Spleen (tissue), 11 donors: ENCODE data around the gene KBTBD3. TPM values are rescaled to one million over a fixed set of nuclear protein-coding genes. Genes with fewer than 3 reads are reported as not detected.

Source experiments
- DNase-seq: peaks from one replicate; pipeline ENCODE4 v3.0.0-alpha.2; 2020
- H3K27ac ChIP-seq, 8 donors: fragments of 200-600 bp; sonication (generic) in 7 of 8; 1 replicate in 4 of 8; 2 replicates in 4 of 8; pipeline versions ENCODE4 v1.5.0 to v1.8.0; 2016 to 2021; ENCODE audit warnings: inconsistent platforms in 4 of 8, mild to moderate bottlenecking in 4 of 8, moderate library complexity in 1 of 8
- H3K27me3 ChIP-seq, 7 donors: fragments of 200-600 bp; sonication (generic) in 6 of 7; replicated peaks in 1 of 7; 1 replicate in 4 of 7; 2 replicates in 3 of 7; pipeline versions ENCODE4 v1.5.0 to v1.8.0; 2016 to 2021; ENCODE audit warnings: inconsistent platforms in 3 of 7, mild to moderate bottlenecking in 1 of 7
- H3K36me3 ChIP-seq, 6 donors: fragments of 200-600 bp; sonication (generic) in 5 of 6; 1 replicate in 4 of 6; 2 replicates in 2 of 6; pipeline versions ENCODE4 v1.5.0 to v1.8.0; 2016 to 2021; ENCODE audit warnings: inconsistent platforms in 2 of 6
- H3K4me1 ChIP-seq, 6 donors: fragments of 200-600 bp; sonication (generic) in 5 of 6; 1 replicate in 3 of 6; 2 replicates in 3 of 6; pipeline versions ENCODE4 v1.5.0 to v1.8.0; 2016 to 2021; ENCODE audit warnings: inconsistent platforms in 3 of 6
- H3K4me3 ChIP-seq, 8 donors: fragments of 200-600 bp; sonication (generic) in 7 of 8; 1 replicate in 4 of 8; 2 replicates in 4 of 8; pipeline versions ENCODE4 v1.5.0 to v1.8.0; 2016 to 2021; ENCODE audit warnings: inconsistent platforms in 4 of 8, mild to moderate bottlenecking in 4 of 8, moderate library complexity in 2 of 8
- H3K9me3 ChIP-seq, 8 donors: fragments of 200-600 bp; sonication (generic) in 7 of 8; 1 replicate in 4 of 8; 2 replicates in 4 of 8; pipeline versions ENCODE4 v1.5.0 to v1.8.0; 2016 to 2021; ENCODE audit warnings: inconsistent platforms in 4 of 8
- CTCF ChIP-seq, 11 experiments: fragments of 200-600 bp in 7 of 11; fragments of 450-650 bp in 4 of 11; sonication (generic) in 4 of 11; IDR thresholded peaks in 8 of 11; conservative IDR thresholded peaks in 3 of 11; 1 replicate in 7 of 11; 2 replicates in 4 of 11; pipeline versions ENCODE4 v1.4.0 to v1.8.0; 2016 to 2021; ENCODE audit warnings: antibody characterized with exemption in 11 of 11, inconsistent platforms in 4 of 11, mild to moderate bottlenecking in 1 of 11
- POLR2A ChIP-seq, 3 donors: fragments of 450-650 bp; IDR thresholded peaks; one replicate each; pipeline ENCODE4 v1.5.1; 2017; ENCODE audit warnings: antibody characterized with exemption in 3 of 3, mild to moderate bottlenecking in 1 of 3
- POLR2AphosphoS5 ChIP-seq, 3 donors: sonication (generic); formaldehyde crosslinking; IDR thresholded peaks; one replicate each; pipeline ENCODE4 v1.5.1; 2017; ENCODE audit warnings: antibody characterized with exemption in 3 of 3
- WGBS, 5 donors: extraction: QIAGEN DNeasy Blood & Tissue Kit in 3 of 5; methylation state at CpG; one replicate each; pipeline versions ENCODE4 v1.1.5 to v1.1.7; 2013 to 2018; 5-methylcytosine and 5-hydroxymethylcytosine counted together
- intact Hi-C: fragments of 100-400 bp; cut with DNase I; formaldehyde crosslinking; loops from one replicate; pipeline ENCODE4 v1.15.0; 2023; ENCODE audit warnings: low total_unique reads
- polyA plus RNA-seq, 3 donors: library from polyadenylated mRNA; stranded (reverse); fragments of 200-250 nt; gene quantifications; one replicate each; pipeline ENCODE4 v1.2.1, GENCODE V29; 2013
- total RNA-seq, 7 donors: library from RNA; depleted of rRNA in 3 of 7; stranded (reverse); fragments of >200 nt in 3 of 7; fragmentation: NEBNext Ultra II Directional in 4 of 7; extraction: Animal tissue kit (Norgen Biotek cat#: 25700) in 4 of 7; gene quantifications; one replicate each; pipeline versions ENCODE4 v1.1.0 to v1.2.1, GENCODE V29; 2016 to 2021
- donor health status: healthy with polysubstance abuse.
- donor health status: DM: no; HTN: no; CAD: no; lungs with moderate emphysema.
- donor health status: DM: no; HTN: no; CAD: no.
- donor health status: Bipolar disorder and iron deficiency.
- donor health status: healthy.
- donor health status: DM: no; HTN: no; CAD: no.
- donor health status: DM: yes; HTN: yes; CAD: no.

Gene KBTBD3
- total and polyA plus RNA-seq, 10 donors: 3.5 to 15.9 (median 7.6) TPM

GRCh38 chr11:106092446-106092845 lies 15.3 kb upstream of the KBTBD3 start:
- H3K4me3 ChIP-seq: no peak overlapping the region
- TF ChIP-seq CTCF (IDR thresholded peaks at IDR 0.05 in 8 of 11, conservative IDR thresholded peaks at IDR 0.05 in 3 of 11): no peak
- H3K36me3 ChIP-seq: peaks cover 2 to 73% (median 55%) of the 10 kb centered on the region in 6 donors
- no peak for DNase-seq
- intact Hi-C loops: no loop called here
- peaks cover 8 to 38% (median 16%) of the 10 kb centered on the region in 6 donors for H3K4me1 ChIP-seq
- 87 to 96% (median 92%) methylated on average over 1 of the region's 1 CpG for WGBS, 5 donors
- H3K27ac ChIP-seq: no peak overlapping the region
- H3K27me3 ChIP-seq: no peaks in the 10 kb centered on the region
- no peaks in the 10 kb centered on the region for H3K9me3 ChIP-seq

GRCh38 chr11:106091480-106092123 lies 14.5 kb upstream of the KBTBD3 start:
- peaks cover 12 to 47% (median 24%) of the 10 kb centered on the region in 6 donors for H3K4me1 ChIP-seq
- H3K27me3 ChIP-seq: no peaks in the 10 kb centered on the region
- intact Hi-C loops: no loop called here
- peaks cover 0 to 65% (median 47%) of the 10 kb centered on the region in 6 donors for H3K36me3 ChIP-seq
- TF ChIP-seq POLR2AphosphoS5 (IDR thresholded peaks at IDR 0.05): no peak
- no peak for TF ChIP-seq POLR2A (IDR thresholded peaks at IDR 0.05)
- no peak for TF ChIP-seq CTCF (IDR thresholded peaks at IDR 0.05 in 8 of 11, conservative IDR thresholded peaks at IDR 0.05 in 3 of 11)
- no peaks in the 10 kb centered on the region for H3K9me3 ChIP-seq
- no peak overlapping the region for H3K4me3 ChIP-seq
- WGBS, 5 donors: 65 to 80% (median 77%) methylated on average over 3 of the region's 3 CpGs
- no peak overlapping the region for H3K27ac ChIP-seq
- no peak for DNase-seq

GRCh38 chr11:106088896-106089295 lies 11.7 kb upstream of the KBTBD3 start:
- peaks cover 0 to 62% (median 29%) of the 10 kb centered on the region in 6 donors for H3K36me3 ChIP-seq
- no peaks in the 10 kb centered on the region for H3K9me3 ChIP-seq
- TF ChIP-seq POLR2AphosphoS5 (IDR thresholded peaks at IDR 0.05) (no peak), CTCF (IDR thresholded peaks at IDR 0.05 in 8 of 11, conservative IDR thresholded peaks at IDR 0.05 in 3 of 11) (no peak), POLR2A (IDR thresholded peaks at IDR 0.05) (no peak)
- no peak overlapping the region for H3K27ac ChIP-seq
- H3K4me1 ChIP-seq: peaks cover 12 to 66% (median 32%) of the 10 kb centered on the region in 6 donors
- H3K27me3 ChIP-seq: no peaks in the 10 kb centered on the region
- WGBS, 5 donors: 88 to 95% (median 92%) methylated on average over 4 of the region's 4 CpGs
- H3K4me3 ChIP-seq: no peak overlapping the region
- intact Hi-C loops: no loop called here
- DNase-seq: no peak

- no peaks in the 10 kb centered on the region for H3K27me3 ChIP-seq
- DNase-seq: no peak
- H3K36me3 ChIP-seq: peaks cover 0 to 62% (median 24%) of the 10 kb centered on the region in 6 donors
- WGBS, 5 donors: 44 to 53% (median 47%) methylated on average over 9 of the region's 9 CpGs
- TF ChIP-seq CTCF (IDR thresholded peaks at IDR 0.05 in 8 of 11, conservative IDR thresholded peaks at IDR 0.05 in 3 of 11) (peak; percentile 26 to 77 (median 69)), POLR2A (IDR thresholded peaks at IDR 0.05) (no peak), POLR2AphosphoS5 (IDR thresholded peaks at IDR 0.05) (no peak)
- H3K4me1 ChIP-seq: peaks cover 12 to 74% (median 32%) of the 10 kb centered on the region in 6 donors
- no peak overlapping the region for H3K4me3 ChIP-seq
- intact Hi-C loops: no loop called here
- H3K27ac ChIP-seq: no peak overlapping the region
- no peaks in the 10 kb centered on the region for H3K9me3 ChIP-seq
Observed at GRCh38 chr11:106087815-106088435, 10.8 kb upstream of the KBTBD3 start.
